Stimulated activated naive CD8-positive, alpha-beta T cell treated with anti-CD3 and anti-CD28 coated beads, Interleukin-15, Interleukin-2, amounts not matched to agents 100 ng/mL and 50 ng/mL, for 24 hours (primary cell): ENCODE results near the gene TMED9.
A peak's percentile ranks its signal among the peaks of the same experiment; 100 is the strongest.

Experiments used
- H3K27ac Mint-ChIP-seq: one replicate; pipeline ENCODE4 v1.8.0; 2021; ENCODE audit warnings: mild to moderate bottlenecking, mixed read lengths
- H3K27me3 Mint-ChIP-seq: one replicate; pipeline ENCODE4 v1.8.0; 2021; ENCODE audit warnings: mixed read lengths
- H3K36me3 Mint-ChIP-seq: one replicate; pipeline ENCODE4 v1.8.0; 2021; ENCODE audit warnings: low read depth, mixed read lengths
- H3K4me1 Mint-ChIP-seq: one replicate; pipeline ENCODE4 v1.8.0; 2021; ENCODE audit warnings: low read depth, mixed read lengths
- H3K4me3 Mint-ChIP-seq: one replicate; pipeline ENCODE4 v1.8.0; 2021; ENCODE audit warnings: mild to moderate bottlenecking, mixed read lengths
- H3K9me3 Mint-ChIP-seq: one replicate; pipeline ENCODE4 v1.8.0; 2021; ENCODE audit warnings: mixed read lengths

Gene TMED9

GRCh38 chr5:177592010-177592834 lies at the start of gene TMED9:
Gene TMED9, plus strand, starts transcription at chr5:177592203. Its CDS starts 12 bp downstream, at chr5:177592215.
- peaks cover 39% of the 10 kb centered on the region for H3K4me1 Mint-ChIP-seq
- H3K27me3 Mint-ChIP-seq: peaks cover 20% of the 10 kb centered on the region
- no peaks in the 10 kb centered on the region for H3K9me3 Mint-ChIP-seq
- H3K27ac Mint-ChIP-seq: peak within 1 kb of the TSS; percentile 99
- H3K4me3 Mint-ChIP-seq: peak within 1 kb of the TSS; percentile 99
- H3K36me3 Mint-ChIP-seq: peaks cover 47% of the 10 kb centered on the region

- no peaks in the 10 kb centered on the region for H3K9me3 Mint-ChIP-seq
- no peak overlapping the region for H3K27ac Mint-ChIP-seq
- H3K36me3 Mint-ChIP-seq: peaks cover 32% of the 10 kb centered on the region
- peaks cover 4% of the 10 kb centered on the region for H3K4me1 Mint-ChIP-seq
- H3K27me3 Mint-ChIP-seq: no peaks in the 10 kb centered on the region
- no peak overlapping the region for H3K4me3 Mint-ChIP-seq
Measured at GRCh38 chr5:177542816-177543465, 49.1 kb upstream of the TMED9 start.

DNA sequence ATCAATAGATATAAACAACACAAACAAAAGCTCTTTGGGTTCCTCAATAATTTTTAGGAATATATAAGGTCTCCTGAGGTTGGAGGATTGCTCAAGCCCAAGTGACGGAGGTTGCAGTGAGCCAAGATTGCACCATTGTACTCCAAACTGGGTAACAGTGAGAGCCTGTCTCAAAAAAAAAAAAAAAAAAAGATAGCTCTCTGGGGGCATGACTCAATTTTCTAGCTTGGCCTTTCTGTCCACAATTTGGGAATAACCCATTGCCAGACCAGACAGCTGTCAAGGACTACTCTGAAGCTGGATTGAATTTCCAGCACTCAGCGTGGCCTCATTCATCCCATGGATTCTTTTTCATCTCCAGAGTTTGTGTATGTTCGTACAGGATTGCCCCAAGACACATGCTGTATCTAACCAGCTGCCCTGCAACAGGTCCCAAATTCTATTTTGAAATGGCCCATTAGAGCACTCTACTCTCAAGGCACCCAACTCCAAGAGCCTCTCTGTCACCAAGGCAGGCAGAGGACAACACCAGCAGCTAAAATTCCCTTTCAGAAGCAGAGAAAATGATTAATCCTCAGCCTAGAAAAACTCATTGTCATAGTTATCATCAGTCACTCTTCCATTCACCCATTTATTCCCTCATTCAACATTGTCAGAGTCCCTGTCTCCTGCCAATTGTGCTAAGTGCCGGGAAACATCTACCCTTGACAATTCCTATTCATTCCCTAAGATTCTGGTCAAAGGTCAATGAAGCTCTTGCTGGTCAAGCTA lies 46.3 kb upstream of the TMED9 start:
- Mint-ChIP-seq H3K9me3 (no peaks in the 10 kb centered on the region), H3K36me3 (peaks cover 25% of the 10 kb centered on the region), H3K27me3 (no peaks in the 10 kb centered on the region), H3K27ac (no peak overlapping the region), H3K4me3 (no peak overlapping the region), H3K4me1 (peaks cover 8% of the 10 kb centered on the region)

DNA sequence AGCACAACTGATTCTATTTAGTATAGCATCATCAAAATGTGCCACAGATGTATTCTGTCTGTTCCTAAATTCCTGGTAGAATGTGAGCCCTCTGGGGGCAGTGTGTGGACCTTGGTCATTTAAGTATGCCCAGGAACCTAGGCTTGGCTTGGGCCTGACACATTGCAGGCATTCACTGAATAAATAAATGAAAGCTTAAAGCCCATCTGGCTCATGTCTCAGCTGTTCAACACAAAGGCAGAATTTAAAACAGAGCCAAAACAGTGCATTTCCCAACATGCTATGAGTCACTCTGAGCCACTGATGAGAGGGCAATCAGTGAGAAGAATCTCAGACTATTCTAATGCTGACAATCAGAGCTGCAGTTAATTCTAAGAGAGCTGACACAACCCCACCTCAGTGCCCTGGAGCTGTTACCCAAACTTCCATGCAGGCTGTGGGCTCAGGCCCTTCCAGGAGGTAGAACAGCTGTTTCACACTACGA lies 45.7 kb upstream of the TMED9 start:
- Mint-ChIP-seq H3K36me3 (peaks cover 25% of the 10 kb centered on the region), H3K27ac (no peak overlapping the region), H3K27me3 (no peaks in the 10 kb centered on the region), H3K4me1 (peaks cover 8% of the 10 kb centered on the region), H3K4me3 (no peak overlapping the region), H3K9me3 (no peaks in the 10 kb centered on the region)

- no peak overlapping the region for H3K27ac Mint-ChIP-seq
- H3K4me1 Mint-ChIP-seq: peaks cover 17% of the 10 kb centered on the region
- H3K27me3 Mint-ChIP-seq: no peaks in the 10 kb centered on the region
- H3K9me3 Mint-ChIP-seq: no peaks in the 10 kb centered on the region
- H3K36me3 Mint-ChIP-seq: peaks cover 24% of the 10 kb centered on the region
- no peak overlapping the region for H3K4me3 Mint-ChIP-seq
Measured at GRCh38 chr5:177547736-177548135, 44.3 kb upstream of the TMED9 start.

DNA sequence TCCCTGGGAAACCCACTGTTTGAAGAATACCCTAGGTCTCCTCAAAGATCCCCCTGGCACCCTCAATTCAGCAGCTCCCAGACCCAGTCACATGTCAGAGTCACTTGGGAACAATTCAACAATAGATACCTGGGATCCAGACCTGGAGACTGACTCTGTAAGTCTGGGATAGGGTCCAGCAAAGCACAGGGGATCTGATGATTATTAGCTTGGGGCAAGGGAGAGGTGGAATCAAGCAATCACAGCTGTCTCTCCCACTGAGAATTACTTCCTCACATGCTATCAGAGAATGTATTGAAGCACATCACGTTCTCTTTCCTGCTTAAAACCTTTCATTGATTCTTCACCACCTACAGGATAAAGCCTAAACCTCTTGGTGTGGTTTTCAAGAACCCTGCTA lies 43.5 kb upstream of the TMED9 start:
- H3K36me3 Mint-ChIP-seq: peaks cover 26% of the 10 kb centered on the region
- no peaks in the 10 kb centered on the region for H3K9me3 Mint-ChIP-seq
- no peak overlapping the region for H3K27ac Mint-ChIP-seq

DNA sequence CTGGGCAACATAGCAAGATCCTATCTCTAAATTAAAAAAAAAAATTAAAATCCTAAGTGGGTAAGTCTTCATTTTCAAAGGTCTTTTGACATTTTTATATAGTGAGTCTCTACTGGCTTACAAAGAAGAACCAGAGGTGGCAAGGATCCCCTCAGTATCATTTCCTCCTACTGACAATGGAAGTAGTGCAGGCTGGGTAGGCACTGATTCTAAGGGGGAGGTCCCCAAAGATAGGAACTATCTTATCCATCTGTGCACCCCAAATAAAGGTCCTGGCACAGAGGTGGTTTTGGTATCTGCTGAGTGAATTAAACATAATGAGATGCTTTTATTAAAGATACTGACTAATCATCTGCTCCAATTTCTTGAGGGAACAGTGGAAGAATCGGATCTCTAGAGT lies 41.9 kb upstream of the TMED9 start:
- no peak overlapping the region for H3K4me3 Mint-ChIP-seq
- H3K9me3 Mint-ChIP-seq: no peaks in the 10 kb centered on the region
- peaks cover 31% of the 10 kb centered on the region for H3K4me1 Mint-ChIP-seq
- no peaks in the 10 kb centered on the region for H3K27me3 Mint-ChIP-seq
- peaks cover 17% of the 10 kb centered on the region for H3K36me3 Mint-ChIP-seq
- no peak overlapping the region for H3K27ac Mint-ChIP-seq

More for the DNA sequence above, 43.5 kb upstream of the TMED9 start:
- Mint-ChIP-seq H3K27me3 (no peaks in the 10 kb centered on the region), H3K4me1 (peaks cover 24% of the 10 kb centered on the region), H3K4me3 (no peak overlapping the region)

- H3K4me3 Mint-ChIP-seq: peak overlapping the region; percentile 77
- no peaks in the 10 kb centered on the region for H3K9me3 Mint-ChIP-seq
- peaks cover 13% of the 10 kb centered on the region for H3K36me3 Mint-ChIP-seq
- peaks cover 29% of the 10 kb centered on the region for H3K4me1 Mint-ChIP-seq
- peak overlapping the region; percentile 7 for H3K27ac Mint-ChIP-seq
- no peaks in the 10 kb centered on the region for H3K27me3 Mint-ChIP-seq
Measured at GRCh38 chr5:177552839-177553455, 39.1 kb upstream of the TMED9 start.

GRCh38 chr5:177553671-177554429 lies 38.2 kb upstream of the TMED9 start:
- H3K36me3 Mint-ChIP-seq: peaks cover 13% of the 10 kb centered on the region
- H3K4me3 Mint-ChIP-seq: peak overlapping the region; percentile 77
- H3K9me3 Mint-ChIP-seq: no peaks in the 10 kb centered on the region
- H3K27me3 Mint-ChIP-seq: no peaks in the 10 kb centered on the region
- no peak overlapping the region for H3K27ac Mint-ChIP-seq
- peaks cover 29% of the 10 kb centered on the region for H3K4me1 Mint-ChIP-seq

DNA sequence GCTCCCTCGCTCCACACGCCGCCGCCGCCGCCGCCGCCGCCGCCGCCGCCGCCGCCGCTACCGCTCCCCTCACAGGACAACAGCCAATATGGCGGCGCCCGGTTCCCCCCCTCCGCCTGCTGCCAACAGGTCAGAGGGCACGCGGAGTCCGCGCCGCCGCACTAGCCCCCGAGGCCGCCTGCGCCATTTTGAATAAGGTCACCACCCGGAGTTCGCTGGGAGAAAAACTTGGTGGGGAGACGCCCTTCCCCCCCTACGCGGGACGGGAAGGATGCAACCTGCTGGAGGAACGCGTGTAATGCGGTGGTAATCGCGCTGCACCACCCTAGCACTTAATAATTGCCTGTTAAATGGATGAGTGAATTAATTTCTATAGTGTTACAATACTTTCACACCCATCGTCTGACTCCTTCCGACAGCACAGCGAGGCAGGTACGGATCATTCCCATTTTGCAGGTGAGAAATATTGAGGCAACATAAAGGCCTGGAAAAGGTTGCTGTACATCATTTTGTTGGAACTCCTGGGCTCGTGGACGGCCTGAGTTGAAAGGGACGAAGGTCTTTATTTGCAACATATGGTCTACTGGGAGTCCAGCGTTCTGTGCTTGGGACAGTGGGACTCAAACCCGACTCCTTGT lies 37.4 kb upstream of the TMED9 start, which contains the start of gene FAM193B:
Gene FAM193B (minus strand): TSS at position 90 of the 638 bp plus-strand sequence. CDS start 105 bp downstream, outside the sequence.
- no peaks in the 10 kb centered on the region for H3K9me3 Mint-ChIP-seq
- H3K27me3 Mint-ChIP-seq: no peaks in the 10 kb centered on the region
- H3K4me3 Mint-ChIP-seq: peak within 1 kb of the TSS; percentile 89
- peaks cover 29% of the 10 kb centered on the region for H3K4me1 Mint-ChIP-seq
- peak within 1 kb of the TSS; percentile 89 for H3K27ac Mint-ChIP-seq
- peaks cover 13% of the 10 kb centered on the region for H3K36me3 Mint-ChIP-seq

GRCh38 chr5:177555228-177555627 lies 36.8 kb upstream of the TMED9 start:
- H3K4me1 Mint-ChIP-seq: peaks cover 27% of the 10 kb centered on the region
- H3K36me3 Mint-ChIP-seq: peaks cover 11% of the 10 kb centered on the region
- no peaks in the 10 kb centered on the region for H3K27me3 Mint-ChIP-seq
- no peak overlapping the region for H3K27ac Mint-ChIP-seq
- peak overlapping the region; percentile 89 for H3K4me3 Mint-ChIP-seq
- H3K9me3 Mint-ChIP-seq: no peaks in the 10 kb centered on the region

DNA sequence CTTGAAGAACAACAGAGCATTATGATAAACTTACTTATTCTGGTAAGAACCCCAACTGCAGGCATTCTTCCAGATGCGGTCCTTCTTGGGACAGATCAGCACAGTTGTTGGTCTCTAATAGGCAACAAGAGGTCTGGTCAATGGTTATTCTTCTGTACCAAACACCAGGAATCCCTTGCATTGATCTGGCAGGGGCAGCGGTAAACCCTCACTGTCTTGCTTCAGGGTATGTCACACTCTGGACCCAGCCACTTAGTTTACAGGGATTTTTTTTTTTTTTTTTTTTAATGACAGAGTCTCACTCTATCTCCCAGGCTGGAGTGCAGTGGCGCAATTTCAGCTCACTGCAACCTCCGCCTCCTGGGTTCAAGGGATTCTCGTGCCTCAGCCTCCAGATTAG lies 36.3 kb upstream of the TMED9 start:
- peaks cover 9% of the 10 kb centered on the region for H3K36me3 Mint-ChIP-seq
- H3K4me3 Mint-ChIP-seq: no peak overlapping the region
- no peaks in the 10 kb centered on the region for H3K27me3 Mint-ChIP-seq
- peaks cover 25% of the 10 kb centered on the region for H3K4me1 Mint-ChIP-seq
- no peak overlapping the region for H3K27ac Mint-ChIP-seq
- H3K9me3 Mint-ChIP-seq: no peaks in the 10 kb centered on the region

GRCh38 chr5:177557041-177557647 lies 34.9 kb upstream of the TMED9 start:
- Mint-ChIP-seq H3K27ac (no peak overlapping the region), H3K9me3 (no peaks in the 10 kb centered on the region), H3K4me3 (no peak overlapping the region), H3K36me3 (peaks cover 6% of the 10 kb centered on the region), H3K27me3 (no peaks in the 10 kb centered on the region), H3K4me1 (peaks cover 22% of the 10 kb centered on the region)
